ENCODE measurements around the gene AUTS2. TPM values are rescaled to one million over a fixed set of nuclear protein-coding genes. Genes with fewer than 3 reads are reported as not detected.
A peak's percentile ranks its signal among the peaks of the same experiment; 100 is the strongest.

The AUTS2 gene
- total and polyA plus RNA-seq, 2 of the 8 experiments (the other 6 are each of a cell fraction or from before 2014, with no cell fraction given), result 25.9 to 101 TPM

- H4K5ac ChIP-seq (ENCODE audit: insufficient read length, low read depth, low read length), result no peak overlapping the region
- H3K14ac ChIP-seq (ENCODE audit: insufficient read length), result no peak overlapping the region
- H3K4me1 ChIP-seq (replicated peaks in 1 of 4; ENCODE audit: control insufficient read depth in 3 of 4, insufficient read depth in 4 of 4, low read length in 3 of 4), result peaks cover 1 to 12% (median 6%) of the 10 kb centered on the region in 4 experiments; a peak in 5 of 7 replicates
- no peak overlapping the region for H2BK5ac ChIP-seq (ENCODE audit: low read depth, low read length)
- H3K4me3 ChIP-seq (ENCODE audit: extremely low read depth in 1 of 4, insufficient read depth in 2 of 4, low read depth in 3 of 4, low read length in 4 of 4), result 0 out of 8 replicates have a peak overlapping the region, but pooled peaks of 1 of the 4 experiments have one; percentile 41
- H3K23me2 ChIP-seq (ENCODE audit: low read depth, low read length), result peaks cover 5% of the 10 kb centered on the region; the same call in 1 of the 2 replicates
- POLR2A ChIA-PET (ENCODE audit: partially characterized antibody), result interaction anchor here (3.2 kb wide), 1 partner anchor 13 kb away, joined by 14 read pairs; no protein-coding TSS in a partner anchor
- no peak overlapping the region; a peak in 1 of 4 replicates for H3K4me2 ChIP-seq (ENCODE audit: insufficient read depth in 1 of 2, low read depth in 2 of 2, low read length in 2 of 2)
- no peak overlapping the region for H3K56ac ChIP-seq (replicated peaks; ENCODE audit: insufficient read length, low read depth, low read length)
- no peaks in the 10 kb centered on the region for H3K9me3 ChIP-seq (ENCODE audit: insufficient read depth in 2 of 2, low read depth in 1 of 2, low read length in 1 of 2)
- no peak overlapping the region for H4K91ac ChIP-seq (replicated peaks; ENCODE audit: insufficient read length, low read length)
- H3K36me3 ChIP-seq (ENCODE audit: control insufficient read depth in 2 of 4, insufficient read depth in 4 of 4, low read length in 3 of 4), result no peaks in the 10 kb centered on the region
- H3K27ac ChIP-seq (ENCODE audit: low read depth, low read length), result no peak overlapping the region
- H3K9ac ChIP-seq (replicated peaks in 1 of 4; ENCODE audit: extremely low read depth in 1 of 4, low read depth in 3 of 4, low read length in 3 of 4), result no peak overlapping the region
- H3K27me3 ChIP-seq (replicated peaks in 1 of 4; ENCODE audit: control insufficient read depth in 3 of 4, extremely low read depth in 1 of 4, insufficient read depth in 3 of 4, low read length in 3 of 4), result peaks cover 8 to 54% (median 38%) of the 10 kb centered on the region in 4 experiments
- H3K79me1 ChIP-seq (ENCODE audit: low read depth, low read length), result no peaks in the 10 kb centered on the region; the same call in 1 of the 2 replicates
- H3K79me2 ChIP-seq (ENCODE audit: control insufficient read depth in 1 of 2, insufficient read depth in 2 of 2, low read length in 2 of 2), result no peaks in the 10 kb centered on the region
- peak; percentile 7 for FAIRE-seq
- no peak overlapping the region for H3K4ac ChIP-seq (replicated peaks; ENCODE audit: insufficient read length, low read depth, low read length)
- H2AK5ac ChIP-seq (ENCODE audit: low read depth, low read length), result no peak overlapping the region
- TF ChIP-seq POU5F1 (IDR thresholded peaks at IDR 0.05; ENCODE audit: low read depth, low read length) (no peak), RXRA (IDR thresholded peaks at IDR 0.05; ENCODE audit: insufficient read depth, low read depth, low read length) (no peak), SRF (IDR thresholded peaks at IDR 0.05; ENCODE audit: low read depth, low read length) (no peak), YY1 (IDR thresholded peaks at IDR 0.05; ENCODE audit: low read depth, low read length) (no peak), BCL11A (IDR thresholded peaks at IDR 0.05; ENCODE audit: low read depth in 2 of 2, low read length in 2 of 2) (no peak), SP4 (IDR thresholded peaks at IDR 0.05; ENCODE audit: low read length) (no peak), SIX5 (IDR thresholded peaks at IDR 0.05; ENCODE audit: low read depth, low read length) (no peak), BACH1 (IDR thresholded peaks at IDR 0.05; ENCODE audit: low read length) (no peak), POLR2A (IDR thresholded peaks at IDR 0.05; ENCODE audit: control extremely low read depth in 1 of 2, low read depth in 2 of 2, low read length in 2 of 2) (no peak), TAF1 (IDR thresholded peaks at IDR 0.05; ENCODE audit: low read depth, low read length) (no peak), CEBPB (IDR thresholded peaks at IDR 0.05; ENCODE audit: low read depth, low read length) (no peak)
- H2AFZ ChIP-seq (ENCODE audit: low read length), result no peak overlapping the region
- 66% methylated on average over 4 of the region's 4 CpGs; no CpG with 5 or more reads in 1 of the 2 experiments for WGBS, 2 experiments (ENCODE audit: extremely low coverage in 1 of 2, insufficient coverage in 1 of 2, insufficient read length in 1 of 2, insufficient replicate concordance in 2 of 2, low coverage in 1 of 2, low lambda C conversion rate in 2 of 2, missing lambda C conversion rate in 1 of 2)
- no peak overlapping the region for H3K18ac ChIP-seq (ENCODE audit: extremely low read depth, low read length)
- no peak overlapping the region for H2BK15ac ChIP-seq (ENCODE audit: low read length)
- CTCF ChIA-PET (ENCODE audit: partially characterized antibody), result no interaction called here
- H3K23ac ChIP-seq (ENCODE audit: insufficient read length), result no peak overlapping the region
- H4K20me1 ChIP-seq (replicated peaks in 1 of 2; ENCODE audit: control insufficient read depth in 1 of 2, insufficient read depth in 2 of 2, low read length in 2 of 2), result peaks cover 0 to 4% of the 10 kb centered on the region in 2 experiments
- H2BK20ac ChIP-seq (ENCODE audit: low read length), result no peak overlapping the region
- DNase-seq (ENCODE audit: low read depth in 1 of 2, low spot score in 2 of 2), result no peak
- no peak overlapping the region for H4K8ac ChIP-seq (ENCODE audit: extremely low read depth, insufficient read depth, low read length)
- H2BK120ac ChIP-seq (replicated peaks; ENCODE audit: low read depth, low read length), result no peak overlapping the region
- no peak overlapping the region for H2BK12ac ChIP-seq (ENCODE audit: low read depth, low read length)
Measured at GRCh38 chr7:70680306-70680705, 1082.0 kb downstream of the AUTS2 start.
